ENCODE measurements around the gene RPL10A. TPM values are rescaled to one million over a fixed set of nuclear protein-coding genes. Genes with fewer than 3 reads are reported as not detected.

RPL10A gene
- total and polyA plus RNA-seq, 4 experiments from 2014 or later, result 844 to 2,070 (median 1,531) TPM

DNA sequence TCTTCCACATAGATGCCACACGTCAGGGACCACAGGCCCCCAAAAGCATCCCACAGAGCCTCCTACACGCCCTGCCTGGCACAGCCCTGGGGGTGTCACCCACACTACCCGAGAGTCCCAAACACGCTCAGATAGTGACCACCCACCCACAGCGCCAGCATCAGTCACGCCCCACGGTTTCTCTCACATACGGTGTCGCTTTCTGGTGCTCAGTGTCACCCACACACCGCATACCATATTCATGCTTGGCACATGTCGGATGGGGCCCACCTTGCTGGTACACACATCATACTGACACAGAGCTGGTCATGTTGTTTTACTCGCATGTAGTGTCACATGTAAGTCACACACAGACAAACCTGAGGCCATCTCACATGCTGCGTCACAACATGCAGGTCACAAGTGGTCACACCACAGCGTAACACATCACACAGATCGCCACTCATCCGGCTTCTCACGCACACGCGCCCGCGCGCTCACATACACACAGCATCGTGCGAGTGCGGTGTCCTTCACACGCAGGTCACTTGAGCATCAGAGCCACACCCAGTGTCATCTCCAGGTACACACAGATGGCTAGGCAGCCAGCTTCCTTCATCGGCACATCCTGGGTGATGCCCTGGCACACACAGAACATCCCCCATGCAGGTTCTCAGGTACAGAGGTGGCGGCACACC, 25.2 kb downstream of the RPL10A start:
- H3K4me3 Mint-ChIP-seq, result no peak overlapping the region
- CTCF ChIA-PET (ENCODE audit: partially characterized antibody), result no interaction called here

DNA sequence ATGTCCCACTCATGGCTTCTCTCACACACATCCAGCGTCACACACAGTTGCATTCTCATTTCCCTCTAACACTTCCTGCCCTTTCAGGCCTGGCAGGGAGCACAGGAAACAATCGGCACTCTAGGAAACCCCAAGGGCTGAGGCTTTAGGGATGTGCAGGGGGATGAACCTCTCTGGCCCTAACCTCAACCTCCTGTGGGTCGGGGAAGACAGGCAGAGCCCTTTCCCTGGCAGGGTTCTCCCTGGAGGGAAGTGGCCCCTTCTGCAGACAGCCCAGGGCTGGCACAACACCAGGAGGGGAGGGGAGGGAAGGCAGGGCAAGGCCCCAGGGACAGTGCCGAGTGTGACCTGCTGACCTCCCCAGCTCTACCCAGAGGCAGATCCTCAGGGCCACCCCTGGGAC, 26.0 kb downstream of the RPL10A start:
- Mint-ChIP-seq H3K4me1 (peaks cover 13 to 37% (median 18%) of the 10 kb centered on the region in 4 donors), H3K27ac (peak overlapping the region in 2 of 7 donors; percentile 8 to 19), H3K27me3 (peaks cover 4% of the 10 kb centered on the region in 2 donors)

More for the DNA sequence above, 25.2 kb downstream of the RPL10A start:
- Histone ChIP-seq H3K9me3 (ENCODE audit: control insufficient read depth in 1 of 2, low read length in 2 of 2) (no peaks in the 10 kb centered on the region), H3K4me1 (ENCODE audit: insufficient read depth, low read length) (peaks cover 7% of the 10 kb centered on the region), H3K27ac (ENCODE audit: low read depth, low read length) (no peak overlapping the region), H3K4me3 (ENCODE audit: low read length in 2 of 2) (no peak overlapping the region), H3K36me3 (ENCODE audit: insufficient read depth, low read length) (no peaks in the 10 kb centered on the region), H3K27me3 (ENCODE audit: insufficient read depth, low read length) (no peaks in the 10 kb centered on the region)
- Mint-ChIP-seq H3K9me3 (no peaks in the 10 kb centered on the region), H3K27me3 (peaks cover 0 to 1% of the 10 kb centered on the region in 2 donors), H3K4me1 (peaks cover 10 to 32% (median 14%) of the 10 kb centered on the region in 4 donors), H3K36me3 (no peaks in the 10 kb centered on the region), H3K27ac (peak overlapping the region in 3 of 7 donors; percentile 12 to 73 (median 60))
- no peak for DNase-seq
- POLR2A ChIA-PET (ENCODE audit: partially characterized antibody), result no interaction called here
- intact Hi-C loops (cut with micrococcal nuclease), result no loop called here

GRCh38 chr6:35495258-35496035, 27.2 kb downstream of the RPL10A start:
- ChIA-PET CTCF (ENCODE audit: partially characterized antibody) (interaction anchor here (1.0 kb wide), 1 partner anchor 27 kb away, joined by 4 read pairs; no protein-coding TSS in a partner anchor), POLR2A (ENCODE audit: partially characterized antibody) (interaction anchor here (1.0 kb wide), 1 partner anchor 29 kb away, joined by 3 read pairs; no protein-coding TSS in a partner anchor)
- Mint-ChIP-seq H3K4me3 (peak overlapping the region; percentile 70 to 84 (median 80)), H3K36me3 (no peaks in the 10 kb centered on the region), H3K9me3 (no peaks in the 10 kb centered on the region), H3K4me1 (peaks cover 13 to 37% (median 18%) of the 10 kb centered on the region in 4 donors), H3K27ac (peak overlapping the region in 4 of 7 donors; percentile 30 to 87 (median 46)), H3K27me3 (peaks cover 6 to 7% of the 10 kb centered on the region in 2 donors)
- Histone ChIP-seq H3K9me3 (ENCODE audit: control insufficient read depth in 1 of 2, low read length in 2 of 2) (no peaks in the 10 kb centered on the region), H3K27ac (ENCODE audit: low read depth, low read length) (no peak overlapping the region), H3K4me3 (ENCODE audit: low read length in 2 of 2) (no peak overlapping the region), H3K27me3 (ENCODE audit: insufficient read depth, low read length) (no peaks in the 10 kb centered on the region), H3K4me1 (ENCODE audit: insufficient read depth, low read length) (peaks cover 10% of the 10 kb centered on the region), H3K36me3 (ENCODE audit: insufficient read depth, low read length) (no peaks in the 10 kb centered on the region)
- intact Hi-C loops (cut with micrococcal nuclease), result no loop called here
- DNase-seq, result no peak

More for the DNA sequence above, 26.0 kb downstream of the RPL10A start:
- no peaks in the 10 kb centered on the region for H3K27me3 ChIP-seq (ENCODE audit: insufficient read depth, low read length)
- H3K4me3 Mint-ChIP-seq, result peak overlapping the region in 1 of 8 donors; percentile 0
- H3K4me1 ChIP-seq (ENCODE audit: insufficient read depth, low read length), result peaks cover 10% of the 10 kb centered on the region
- no peak for DNase-seq
- no peak overlapping the region for H3K27ac ChIP-seq (ENCODE audit: low read depth, low read length)
- no peaks in the 10 kb centered on the region for H3K9me3 Mint-ChIP-seq
- no peaks in the 10 kb centered on the region for H3K36me3 ChIP-seq (ENCODE audit: insufficient read depth, low read length)
- intact Hi-C loops (cut with micrococcal nuclease), result no loop called here
- H3K36me3 Mint-ChIP-seq, result no peaks in the 10 kb centered on the region
- CTCF ChIA-PET (ENCODE audit: partially characterized antibody), result interaction anchor here (1.0 kb wide), 1 partner anchor 29 kb away, joined by 4 read pairs; no protein-coding TSS in a partner anchor
- POLR2A ChIA-PET (ENCODE audit: partially characterized antibody), result no interaction called here
- H3K9me3 ChIP-seq (ENCODE audit: control insufficient read depth in 1 of 2, low read length in 2 of 2), result no peaks in the 10 kb centered on the region
- no peak overlapping the region for H3K4me3 ChIP-seq (ENCODE audit: low read length in 2 of 2)

- H3K4me1 ChIP-seq (ENCODE audit: insufficient read depth, low read length), result peaks cover 10% of the 10 kb centered on the region
- intact Hi-C loops (cut with micrococcal nuclease), result no loop called here
- POLR2A ChIA-PET (ENCODE audit: partially characterized antibody), result interaction anchor here (1.0 to 2.8 kb wide), 6 partner anchors 23 to 237 kb away, joined by 3 to 15 read pairs (median 6); partner anchors contain the start of genes FANCE and RPL10A
Observed at GRCh38 chr6:35496036-35496840, 28.0 kb downstream of the RPL10A start.

GRCh38 chr6:35496841-35497570, 28.8 kb downstream of the RPL10A start, which contains the start of gene TEAD3:
TSS of gene TEAD3 (minus strand) at chr6:35497079.
- Histone ChIP-seq H3K27ac (ENCODE audit: low read depth, low read length) (peak within 1 kb of the TSS; percentile 43), H3K36me3 (ENCODE audit: insufficient read depth, low read length) (no peaks in the 10 kb centered on the region), H3K9me3 (ENCODE audit: control insufficient read depth in 1 of 2, low read length in 2 of 2) (no peaks in the 10 kb centered on the region), H3K4me1 (ENCODE audit: insufficient read depth, low read length) (peaks cover 10% of the 10 kb centered on the region), H3K4me3 (ENCODE audit: low read length in 2 of 2) (peak within 1 kb of the TSS in 1 of 2 donors; percentile 59), H3K27me3 (ENCODE audit: insufficient read depth, low read length) (no peaks in the 10 kb centered on the region)
- no peaks in the 10 kb centered on the region for H3K9me3 Mint-ChIP-seq
- DNase-seq, result peak; percentile 48 to 68 (median 52)
- intact Hi-C loops (cut with micrococcal nuclease), result loop anchor here (1.0 kb wide), 1 partner anchor 29 kb away; the partner anchor contains the start of gene RPL10A
- ChIA-PET CTCF (ENCODE audit: partially characterized antibody) (interaction anchor here (0.7 kb wide), 1 partner anchor 25 kb away, joined by 3 read pairs; no protein-coding TSS in a partner anchor), POLR2A (ENCODE audit: partially characterized antibody) (interaction anchor here (1.0 to 2.8 kb wide), 8 partner anchors 23 to 238 kb away, joined by 3 to 15 read pairs (median 4); partner anchors contain the start of genes FANCE and RPL10A)
- peaks cover 10 to 37% (median 17%) of the 10 kb centered on the region in 4 donors for H3K4me1 Mint-ChIP-seq
- H3K27me3 Mint-ChIP-seq, result peaks cover 7 to 18% of the 10 kb centered on the region in 2 donors
- peak within 1 kb of the TSS in 4 of 7 donors; percentile 9 to 70 (median 42) for H3K27ac Mint-ChIP-seq
- H3K4me3 Mint-ChIP-seq, result peak within 1 kb of the TSS; percentile 72 to 85 (median 82)
- H3K36me3 Mint-ChIP-seq, result no peaks in the 10 kb centered on the region

More at GRCh38 chr6:35496036-35496840, 28.0 kb downstream of the RPL10A start:
- Mint-ChIP-seq H3K27ac (peak overlapping the region in 1 of 7 donors; percentile 30), H3K27me3 (peaks cover 6 to 14% of the 10 kb centered on the region in 2 donors), H3K9me3 (no peaks in the 10 kb centered on the region), H3K4me3 (peak overlapping the region; percentile 70 to 84 (median 80)), H3K4me1 (peaks cover 10 to 37% (median 17%) of the 10 kb centered on the region in 4 donors), H3K36me3 (no peaks in the 10 kb centered on the region)
- H3K27me3 ChIP-seq (ENCODE audit: insufficient read depth, low read length), result no peaks in the 10 kb centered on the region
- no peaks in the 10 kb centered on the region for H3K36me3 ChIP-seq (ENCODE audit: insufficient read depth, low read length)
- CTCF ChIA-PET (ENCODE audit: partially characterized antibody), result interaction anchor here (0.8 kb wide), 1 partner anchor 27 kb away, joined by 3 read pairs; no protein-coding TSS in a partner anchor
- H3K9me3 ChIP-seq (ENCODE audit: control insufficient read depth in 1 of 2, low read length in 2 of 2), result no peaks in the 10 kb centered on the region
- H3K4me3 ChIP-seq (ENCODE audit: low read length in 2 of 2), result no peak overlapping the region
- no peak overlapping the region for H3K27ac ChIP-seq (ENCODE audit: low read depth, low read length)
- no peak for DNase-seq
